CD8-positive, alpha-beta memory T cell (primary cell): ENCODE data around the gene DESI2. TPM values are rescaled to one million over a fixed set of nuclear protein-coding genes. Genes with fewer than 3 reads are reported as not detected.
A peak's percentile ranks its signal among the peaks of the same experiment; 100 is the strongest.
"Not testable (repeated sequence)": the region's sequence is repeated elsewhere in the genome, so short reads cannot be mapped to it uniquely, and the experiment has no call there.

Experiments used
- CTCF ChIA-PET: fragments of 350-600 bp; sonication (Branson Sonifier 250); formaldehyde crosslinking; loops from one replicate; lab custom pipeline; 2021; ENCODE audit warnings: antibody characterized with exemption; lab: Charles Lee
- POLR2A ChIA-PET: fragments of 350-600 bp; sonication (Branson Sonifier 250); formaldehyde crosslinking; loops from one replicate; lab custom pipeline; 2021; ENCODE audit warnings: antibody characterized with exemption; lab: Charles Lee
- DNase-seq, 5 donors: peaks; one replicate each; pipeline versions ENCODE4 v3.0.0 to v3.0.0-alpha.2; 2020 to 2022; ENCODE audit warnings: mixed read lengths in 1 of 5
- H3K27ac ChIP-seq: one replicate; pipeline ENCODE4 v1.7.0; 2013; ENCODE audit warnings: low read depth, mild to moderate bottlenecking, low read length, moderate library complexity
- H3K27me3 ChIP-seq: 2 replicates; pipeline ENCODE4 v1.7.0; 2013; ENCODE audit warnings: low read length, mild to moderate bottlenecking; ENCODE audit not compliant: insufficient read depth, poor library complexity, severe bottlenecking
- H3K36me3 ChIP-seq: 2 replicates; pipeline ENCODE4 v1.7.0; 2013; ENCODE audit warnings: mild to moderate bottlenecking, low read length, moderate library complexity; ENCODE audit not compliant: insufficient read depth
- H3K4me1 ChIP-seq: 2 replicates; pipeline ENCODE4 v1.7.0; 2013; ENCODE audit warnings: mild to moderate bottlenecking, low read length, moderate library complexity; ENCODE audit not compliant: insufficient read depth
- H3K4me3 ChIP-seq: 2 replicates; pipeline ENCODE4 v1.7.0; 2013; ENCODE audit warnings: mild to moderate bottlenecking, low read length
- H3K9me3 ChIP-seq: 2 replicates; pipeline ENCODE4 v1.7.0; 2013; ENCODE audit warnings: mild to moderate bottlenecking, low read length
- H3K27ac Mint-ChIP-seq, 8 donors: one replicate each; pipeline ENCODE4 v1.8.0; 2020 to 2021; ENCODE audit warnings: mixed read lengths in 8 of 8, mild to moderate bottlenecking in 6 of 8, inconsistent platforms in 3 of 8, moderate library complexity in 3 of 8
- H3K27me3 Mint-ChIP-seq, 2 donors: one replicate each; pipeline ENCODE4 v1.8.0; 2020 to 2021; ENCODE audit warnings: mixed read lengths in 2 of 2, mild to moderate bottlenecking in 1 of 2, moderate library complexity in 1 of 2
- H3K36me3 Mint-ChIP-seq, 3 donors: one replicate each; pipeline ENCODE4 v1.8.0; 2020 to 2021; ENCODE audit warnings: mixed read lengths in 3 of 3, inconsistent platforms in 1 of 3, mild to moderate bottlenecking in 1 of 3
- H3K4me1 Mint-ChIP-seq, 3 donors: one replicate each; pipeline ENCODE4 v1.8.0; 2020 to 2021; ENCODE audit warnings: mixed read lengths in 3 of 3, inconsistent platforms in 1 of 3, mild to moderate bottlenecking in 1 of 3
- H3K4me3 Mint-ChIP-seq, 7 donors: one replicate each; pipeline ENCODE4 v1.8.0; 2020 to 2021; ENCODE audit warnings: mixed read lengths in 7 of 7, mild to moderate bottlenecking in 6 of 7, moderate library complexity in 4 of 7, inconsistent platforms in 2 of 7
- H3K9me3 Mint-ChIP-seq, 5 donors: one replicate each; pipeline ENCODE4 v1.8.0; 2020 to 2022; ENCODE audit warnings: mixed read lengths in 5 of 5, mild to moderate bottlenecking in 3 of 5, moderate library complexity in 2 of 5, inconsistent platforms in 1 of 5
- polyA plus RNA-seq: library from polyadenylated mRNA; unstranded; fragments of 300-500 nt; fragmentation: Illumina TruSeq; gene quantifications from one replicate; pipeline ENCODE4 v1.2.3, GENCODE V29; 2021
- total RNA-seq, 2 experiments: library from RNA; stranded (reverse); gene quantifications; one replicate each; pipeline ENCODE4 v1.2.3, GENCODE V29; 2021

Gene DESI2
- total and polyA plus RNA-seq, 3 experiments from 2014 or later: 21.4 to 33.7 (median 32.9) TPM

GRCh38 chr1:244667797-244668196 lies 14.9 kb downstream of the DESI2 start:
- peaks cover 18 to 30% (median 26%) of the 10 kb centered on the region in 3 donors for H3K4me1 Mint-ChIP-seq
- no peak overlapping the region for H3K27ac ChIP-seq
- H3K4me3 Mint-ChIP-seq: no peak overlapping the region
- H3K27ac Mint-ChIP-seq: peak overlapping the region in 1 of 8 donors; percentile 17
- no peaks in the 10 kb centered on the region for H3K9me3 ChIP-seq
- CTCF ChIA-PET: no interaction called here
- no peak for DNase-seq
- POLR2A ChIA-PET: no interaction called here
- H3K36me3 Mint-ChIP-seq: peaks cover 0 to 22% (median 7%) of the 10 kb centered on the region in 3 donors
- H3K9me3 Mint-ChIP-seq: no peaks in the 10 kb centered on the region
- H3K36me3 ChIP-seq: no peaks in the 10 kb centered on the region
- no peaks in the 10 kb centered on the region for H3K27me3 ChIP-seq
- no peak overlapping the region for H3K4me3 ChIP-seq
- H3K4me1 ChIP-seq: peaks cover 6% of the 10 kb centered on the region
- H3K27me3 Mint-ChIP-seq: no peaks in the 10 kb centered on the region

GRCh38 chr1:244672946-244673682 lies 20.2 kb downstream of the DESI2 start:
- no peaks in the 10 kb centered on the region for H3K9me3 ChIP-seq
- no peaks in the 10 kb centered on the region for H3K4me1 ChIP-seq
- H3K9me3 Mint-ChIP-seq: no peaks in the 10 kb centered on the region
- CTCF ChIA-PET: no interaction called here
- no peak for DNase-seq
- H3K27ac ChIP-seq: peak overlapping the region; percentile 11
- H3K4me3 Mint-ChIP-seq: no peak overlapping the region
- H3K36me3 ChIP-seq: no peaks in the 10 kb centered on the region
- no peak overlapping the region for H3K4me3 ChIP-seq
- peaks cover 0 to 37% (median 14%) of the 10 kb centered on the region in 3 donors for H3K36me3 Mint-ChIP-seq
- H3K4me1 Mint-ChIP-seq: peaks cover 39 to 62% (median 46%) of the 10 kb centered on the region in 3 donors
- POLR2A ChIA-PET: no interaction called here
- no peaks in the 10 kb centered on the region for H3K27me3 ChIP-seq
- H3K27ac Mint-ChIP-seq: peak overlapping the region in 2 of 8 donors; percentile 35 to 61
- H3K27me3 Mint-ChIP-seq: no peaks in the 10 kb centered on the region

GRCh38 chr1:244674446-244674845 lies 21.5 kb downstream of the DESI2 start:
- Histone ChIP-seq H3K4me1 (no peaks in the 10 kb centered on the region), H3K4me3 (no peak overlapping the region), H3K27me3 (no peaks in the 10 kb centered on the region), H3K27ac (no peak overlapping the region), H3K9me3 (no peaks in the 10 kb centered on the region), H3K36me3 (no peaks in the 10 kb centered on the region)
- ChIA-PET POLR2A (no interaction called here), CTCF (no interaction called here)
- Mint-ChIP-seq H3K27me3 (no peaks in the 10 kb centered on the region), H3K9me3 (no peaks in the 10 kb centered on the region), H3K4me1 (peaks cover 37 to 68% (median 52%) of the 10 kb centered on the region in 3 donors), H3K36me3 (peaks cover 0 to 43% (median 15%) of the 10 kb centered on the region in 3 donors), H3K4me3 (no peak overlapping the region), H3K27ac (no peak overlapping the region)
- no peak for DNase-seq

- peak overlapping the region in 1 of 8 donors; percentile 17 for H3K27ac Mint-ChIP-seq
- ChIA-PET CTCF (interaction anchor here (1.0 kb wide), 1 partner anchor 30 kb away, joined by 3 read pairs; no protein-coding TSS in a partner anchor), POLR2A (no interaction called here)
- no peaks in the 10 kb centered on the region for H3K27me3 ChIP-seq
- H3K4me3 ChIP-seq: no peak overlapping the region
- H3K27me3 Mint-ChIP-seq: no peaks in the 10 kb centered on the region
- H3K27ac ChIP-seq: no peak overlapping the region
- H3K9me3 Mint-ChIP-seq: no peaks in the 10 kb centered on the region
- no peaks in the 10 kb centered on the region for H3K4me1 ChIP-seq
- H3K36me3 ChIP-seq: no peaks in the 10 kb centered on the region
- H3K4me1 Mint-ChIP-seq: peaks cover 38 to 72% (median 56%) of the 10 kb centered on the region in 3 donors
- peaks cover 0 to 47% (median 15%) of the 10 kb centered on the region in 3 donors for H3K36me3 Mint-ChIP-seq
- H3K4me3 Mint-ChIP-seq: no peak overlapping the region
- no peaks in the 10 kb centered on the region for H3K9me3 ChIP-seq
- DNase-seq: no peak
Observed at GRCh38 chr1:244675167-244675566, 22.2 kb downstream of the DESI2 start.

- Histone ChIP-seq H3K27ac (no peak overlapping the region), H3K4me1 (no peaks in the 10 kb centered on the region), H3K4me3 (no peak overlapping the region), H3K36me3 (no peaks in the 10 kb centered on the region), H3K27me3 (no peaks in the 10 kb centered on the region), H3K9me3 (no peaks in the 10 kb centered on the region)
- peaks cover 7 to 44% (median 12%) of the 10 kb centered on the region in 3 donors for H3K36me3 Mint-ChIP-seq
- DNase-seq: no peak
- H3K9me3 Mint-ChIP-seq: no peaks in the 10 kb centered on the region
- no peak overlapping the region for H3K4me3 Mint-ChIP-seq
- H3K4me1 Mint-ChIP-seq: peaks cover 45 to 76% (median 62%) of the 10 kb centered on the region in 3 donors
- peak overlapping the region in 1 of 8 donors; percentile 14 for H3K27ac Mint-ChIP-seq
- H3K27me3 Mint-ChIP-seq: no peaks in the 10 kb centered on the region
- POLR2A ChIA-PET: no interaction called here
- CTCF ChIA-PET: no interaction called here
Observed at GRCh38 chr1:244678697-244679096, 25.8 kb downstream of the DESI2 start.

- no peaks in the 10 kb centered on the region for H3K27me3 Mint-ChIP-seq
- peaks cover 7 to 38% (median 9%) of the 10 kb centered on the region in 3 donors for H3K36me3 Mint-ChIP-seq
- H3K9me3 Mint-ChIP-seq: no peaks in the 10 kb centered on the region
- no peak overlapping the region for H3K27ac Mint-ChIP-seq
- Histone ChIP-seq H3K27me3 (no peaks in the 10 kb centered on the region), H3K27ac (no peak overlapping the region), H3K4me1 (no peaks in the 10 kb centered on the region), H3K9me3 (no peaks in the 10 kb centered on the region), H3K36me3 (no peaks in the 10 kb centered on the region), H3K4me3 (no peak overlapping the region)
- H3K4me3 Mint-ChIP-seq: no peak overlapping the region
- H3K4me1 Mint-ChIP-seq: peaks cover 40 to 65% (median 50%) of the 10 kb centered on the region in 3 donors
- no peak for DNase-seq
- ChIA-PET POLR2A (no interaction called here), CTCF (no interaction called here)
Observed at GRCh38 chr1:244680667-244681066, 27.7 kb downstream of the DESI2 start.

- H3K36me3 ChIP-seq, H3K4me3 ChIP-seq, H3K4me3 Mint-ChIP-seq, H3K9me3 ChIP-seq, DNase-seq, H3K27me3 Mint-ChIP-seq, H3K27me3 ChIP-seq, H3K27ac ChIP-seq, H3K9me3 Mint-ChIP-seq, POLR2A ChIA-PET, H3K4me1 ChIP-seq, CTCF ChIA-PET: not testable (repeated sequence)
- Mint-ChIP-seq H3K36me3 (peaks cover 7 to 49% (median 13%) of the 10 kb centered on the region in 3 donors), H3K4me1 (peaks cover 35 to 55% (median 45%) of the 10 kb centered on the region in 3 donors), H3K27ac (peak overlapping the region in 1 of 8 donors; percentile 39)
Observed at GRCh38 chr1:244682087-244682486, 29.2 kb downstream of the DESI2 start.

- no peak overlapping the region for H3K27ac Mint-ChIP-seq
- Histone ChIP-seq H3K27ac (no peak overlapping the region), H3K9me3 (no peaks in the 10 kb centered on the region), H3K4me3 (no peak overlapping the region), H3K36me3 (peaks cover 15% of the 10 kb centered on the region), H3K4me1 (no peaks in the 10 kb centered on the region), H3K27me3 (no peaks in the 10 kb centered on the region)
- ChIA-PET POLR2A (no interaction called here), CTCF (no interaction called here)
- H3K4me3 Mint-ChIP-seq: no peak overlapping the region
- peaks cover 0 to 8% (median 0%) of the 10 kb centered on the region in 5 donors for H3K9me3 Mint-ChIP-seq
- DNase-seq: no peak
- no peaks in the 10 kb centered on the region for H3K4me1 Mint-ChIP-seq
- H3K36me3 Mint-ChIP-seq: peaks cover 34 to 88% (median 37%) of the 10 kb centered on the region in 3 donors
- H3K27me3 Mint-ChIP-seq: no peaks in the 10 kb centered on the region
Observed at GRCh38 chr1:244695937-244696336, 43.0 kb downstream of the DESI2 start.
